Renal cortical epithelial cell (primary cell): ENCODE data around the gene PWWP3B. TPM values are rescaled to one million over a fixed set of nuclear protein-coding genes. Genes with fewer than 3 reads are reported as not detected.
"Not testable (repeated sequence)": the region's sequence is repeated elsewhere in the genome, so short reads cannot be mapped to it uniquely, and the experiment has no call there.

Experiments used
- DNase-seq: peaks from one replicate; pipeline ENCODE4 v3.0.0-alpha.2; 2011; ENCODE audit warnings: low read depth
- total RNA-seq: library from RNA; depleted of rRNA; stranded (reverse); fragments of >200 nt; gene quantifications from 2 replicates; pipeline ENCODE4 v1.2.3, GENCODE V29; 2014

Gene PWWP3B
- total RNA-seq, result 1.0 and 1.5 TPM in 2 replicates

DNA sequence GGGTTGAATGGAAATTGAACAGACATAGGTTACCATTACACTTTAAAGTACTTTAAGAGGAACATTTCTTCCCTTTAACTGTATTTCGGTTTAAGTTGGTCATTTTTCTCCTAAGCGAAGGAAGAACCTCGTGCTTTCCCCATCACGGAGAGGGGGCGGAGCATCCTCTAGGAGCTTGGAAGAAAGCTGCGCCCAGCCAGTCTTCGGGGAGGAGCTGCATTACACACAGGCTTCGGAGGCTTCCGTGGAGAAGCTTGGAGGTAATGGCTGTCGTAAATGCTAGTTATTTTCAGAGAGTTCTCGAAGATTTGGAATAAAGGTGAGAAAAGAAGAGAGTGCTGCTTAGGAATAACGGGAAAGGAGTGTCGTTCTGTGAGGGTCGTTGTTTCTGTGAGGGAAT is at the start of gene PWWP3B:
Gene PWWP3B, plus strand, starts transcription at position 199 of the 400 bp plus-strand sequence. CDS start 37,128 bp downstream, outside the sequence.
- peak; percentile 68 for DNase-seq

GRCh38 chrX:106139048-106139447 is 29.1 kb upstream of the PWWP3B start:
- no peak for DNase-seq

DNA sequence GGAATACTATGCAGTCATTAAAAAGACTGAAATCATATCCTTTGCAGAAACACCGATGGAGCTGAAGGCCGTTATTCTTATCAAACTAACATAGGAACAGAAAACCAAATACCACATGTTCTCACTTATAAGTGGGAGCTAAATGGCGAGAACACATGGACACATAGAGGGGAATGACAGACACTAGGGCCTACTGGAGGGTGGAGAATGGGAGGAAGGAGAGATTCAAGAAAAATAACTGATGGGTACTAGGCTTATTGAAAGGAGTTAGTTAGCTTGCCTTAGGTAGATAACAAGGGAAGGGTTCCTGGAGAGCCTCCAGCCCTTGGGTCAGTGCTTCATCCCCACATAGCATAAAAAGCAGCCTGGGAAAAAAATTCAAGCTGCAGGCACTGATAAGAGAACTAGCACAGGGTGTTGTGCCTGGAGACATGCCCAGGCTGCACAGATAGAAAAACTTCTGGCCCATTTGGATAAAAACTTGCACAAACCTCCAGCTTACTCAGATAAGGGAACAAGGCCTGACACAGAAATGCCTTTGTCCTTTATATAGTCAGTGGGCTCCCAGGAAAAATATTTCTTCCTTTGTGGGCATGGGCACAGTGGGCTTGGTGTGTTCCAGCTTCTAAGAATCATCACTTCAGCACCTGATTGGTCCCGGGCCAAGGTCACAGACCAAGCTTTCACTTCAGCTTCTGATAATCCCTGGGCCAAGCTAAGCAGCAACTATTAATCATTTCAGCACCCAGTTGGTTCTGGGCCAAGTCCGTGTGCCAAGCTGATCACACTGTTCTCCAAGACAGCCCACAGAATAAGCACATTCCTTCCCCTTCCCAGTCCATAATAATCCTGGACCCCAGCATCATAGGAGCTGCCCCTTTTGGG is 23.1 kb upstream of the PWWP3B start:
- no peak for DNase-seq

DNA sequence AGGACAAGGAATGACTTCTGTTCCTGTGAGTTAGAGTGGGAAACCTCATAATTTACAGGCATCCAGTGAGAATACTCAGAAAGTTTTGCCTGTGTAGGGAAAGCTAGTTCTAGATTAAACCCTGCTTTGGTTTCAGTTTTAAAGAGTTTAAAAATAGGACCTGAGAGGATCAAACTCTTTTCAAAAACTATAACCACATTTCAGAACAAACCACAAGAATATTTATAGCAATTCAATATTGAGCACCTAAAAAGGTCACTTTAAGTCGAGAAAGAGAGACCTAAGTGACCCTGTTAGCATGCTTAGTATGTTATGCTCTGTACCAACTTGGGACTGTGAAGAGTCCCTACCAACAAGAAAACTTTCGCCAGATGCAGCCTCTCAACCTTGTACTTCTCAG is 17.4 kb upstream of the PWWP3B start:
- no peak for DNase-seq

GRCh38 chrX:106159861-106160282 is 8.2 kb upstream of the PWWP3B start:
- DNase-seq, result peak; percentile 56

DNA sequence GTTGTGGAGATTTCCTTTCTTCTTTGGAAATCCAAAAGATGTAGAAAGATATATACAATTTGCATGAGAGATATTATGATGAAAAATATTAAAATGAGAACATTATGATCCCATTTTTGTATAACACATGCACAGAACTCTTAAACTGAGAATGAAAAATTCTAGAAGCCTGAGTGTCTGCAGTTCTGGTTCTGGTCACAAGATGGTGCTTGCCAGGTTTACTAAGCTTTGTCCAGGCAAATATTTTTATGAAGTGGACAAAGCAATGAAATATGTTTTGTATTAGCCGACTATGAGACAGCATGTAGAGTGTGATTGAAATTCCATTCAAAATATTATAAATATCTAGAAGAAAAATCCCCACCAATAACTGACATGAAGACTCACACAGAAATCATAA is 2.2 kb downstream of the PWWP3B start:
- DNase-seq, result peak; percentile 23

GRCh38 chrX:106171293-106171820 is 3.3 kb downstream of the PWWP3B start:
- DNase-seq, result no peak

- peak; percentile 49 for DNase-seq
Measured at GRCh38 chrX:106177106-106177981, 9.2 kb downstream of the PWWP3B start.

DNA sequence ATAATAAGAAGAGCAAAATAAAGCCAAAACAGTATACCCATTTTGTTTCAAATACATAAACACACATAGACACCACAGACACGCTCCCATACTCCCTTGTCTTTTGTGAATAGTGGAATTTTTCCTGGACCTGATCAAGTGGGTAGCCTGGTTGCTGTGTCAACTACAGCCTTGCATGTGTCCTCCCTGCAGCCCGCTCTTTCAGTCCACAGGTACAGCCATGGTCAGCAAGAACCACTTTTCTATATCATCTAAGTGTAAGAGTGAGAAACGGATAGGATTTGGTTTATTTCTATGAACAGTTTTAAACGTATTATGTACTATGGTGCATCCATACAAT is 9.8 kb downstream of the PWWP3B start:
- DNase-seq, result no peak

DNA sequence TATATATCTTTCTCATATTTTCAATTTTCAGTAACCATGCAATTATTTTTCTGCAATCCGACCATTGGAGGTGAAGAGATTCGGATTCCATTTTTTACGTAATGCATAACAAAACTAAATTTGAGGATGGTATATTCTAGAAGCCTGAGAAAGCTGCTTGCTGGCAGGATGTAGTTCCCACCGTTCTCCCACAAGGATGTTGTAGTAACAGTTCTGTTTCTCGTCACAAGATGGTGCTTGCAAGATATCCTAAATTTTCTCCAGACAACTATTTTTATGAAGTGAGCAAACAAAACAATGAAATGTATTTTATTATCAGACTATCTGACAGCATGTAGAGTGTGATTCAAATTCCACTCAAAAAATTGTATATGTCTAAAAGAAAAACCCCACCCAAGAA is 10.7 kb downstream of the PWWP3B start:
- no peak for DNase-seq

- not testable (repeated sequence) for DNase-seq
Measured at GRCh38 chrX:106183685-106184084, 15.6 kb downstream of the PWWP3B start.

- no peak for DNase-seq
Measured at GRCh38 chrX:106201502-106202178, 33.5 kb downstream of the PWWP3B start.

GRCh38 chrX:106203315-106203714 is 35.2 kb downstream of the PWWP3B start:
- DNase-seq, result no peak

DNA sequence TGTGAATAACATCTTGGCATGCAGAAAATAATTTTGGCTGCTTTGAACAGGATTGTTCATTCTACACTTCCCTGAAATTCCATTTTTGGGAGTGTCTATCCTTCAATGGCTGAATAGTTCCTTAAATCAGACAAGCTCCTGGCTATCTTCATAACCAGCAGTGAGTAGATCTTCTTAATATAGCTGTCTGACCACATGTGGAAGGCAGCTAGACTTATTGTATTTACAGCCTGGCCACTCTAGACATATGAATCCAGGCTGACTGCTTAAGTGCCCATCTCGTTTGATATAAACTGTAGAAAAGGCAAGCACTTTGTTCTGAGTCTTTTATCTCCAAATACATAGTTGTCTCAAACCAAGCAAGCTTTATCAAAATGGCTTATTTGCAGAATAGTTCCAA is 40.0 kb downstream of the PWWP3B start:
- no peak for DNase-seq

Other genes starting within 250 kb of the PWWP3B start
- not detected in 2 replicates for gene SERPINA7, start 129.6 kb upstream of the PWWP3B start, total RNA-seq